Ecto neural progenitor cell (in vitro differentiated cells): Measurements from ENCODE around the gene COA1.

Experiments used
- DNase-seq: peaks from one replicate; pipeline ENCODE4 v3.0.0-alpha.2; 2018; ENCODE audit warnings: low spot score

The COA1 gene

GRCh38 chr7:43590862-43591557 lies 138.3 kb downstream of the COA1 start:
- no peak for DNase-seq

- no peak for DNase-seq
Measured at GRCh38 chr7:43589728-43590127, 139.6 kb downstream of the COA1 start.
